Measurements from ENCODE around the gene SYTL3.

- TF ChIP-seq EP300 (IDR thresholded peaks at IDR 0.05) (no peak), POLR2A (IDR thresholded peaks at IDR 0.05) (no peak), CTCF (IDR thresholded peaks at IDR 0.05) (no peak), POLR2AphosphoS5 (IDR thresholded peaks at IDR 0.05) (no peak)
Observed at GRCh38 chr6:158621694-158622544, 27.9 kb upstream of the SYTL3 start.

Data from upper lobe of left lung (tissue), 4 donors.